Cortex of kidney (tissue), 1 donor: ENCODE results near the gene SERINC4.

Experiments
- DNase-seq: peaks from one replicate; lab custom pipeline; 2025; lab: John Stamatoyannopoulos, UW

The SERINC4 gene

DNA sequence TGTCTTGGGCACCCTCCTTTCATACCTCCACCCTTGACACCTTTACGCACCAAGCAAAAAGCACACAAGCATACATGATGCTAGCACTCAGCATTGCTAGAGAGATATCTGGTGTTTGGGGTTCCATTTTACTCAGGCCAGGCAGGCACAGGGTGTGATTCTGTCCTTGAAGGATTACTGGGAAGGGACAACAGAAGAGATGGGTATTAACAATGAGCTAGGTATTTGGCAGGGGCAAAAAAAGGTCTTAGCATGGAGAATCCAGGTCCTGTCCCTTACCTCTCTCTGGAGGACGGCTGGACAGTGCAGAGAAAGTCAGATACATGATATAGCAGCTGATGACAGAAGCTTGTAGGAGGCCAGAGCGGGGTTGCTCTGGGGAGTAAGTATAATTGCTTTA is 3.5 kb downstream of the SERINC4 start:
- DNase-seq: no peak

- no peak for DNase-seq
Measured at GRCh38 chr15:43795997-43796396, 4.0 kb downstream of the SERINC4 start.

- no peak for DNase-seq
Measured at GRCh38 chr15:43795197-43795596, 4.8 kb downstream of the SERINC4 start.

DNA sequence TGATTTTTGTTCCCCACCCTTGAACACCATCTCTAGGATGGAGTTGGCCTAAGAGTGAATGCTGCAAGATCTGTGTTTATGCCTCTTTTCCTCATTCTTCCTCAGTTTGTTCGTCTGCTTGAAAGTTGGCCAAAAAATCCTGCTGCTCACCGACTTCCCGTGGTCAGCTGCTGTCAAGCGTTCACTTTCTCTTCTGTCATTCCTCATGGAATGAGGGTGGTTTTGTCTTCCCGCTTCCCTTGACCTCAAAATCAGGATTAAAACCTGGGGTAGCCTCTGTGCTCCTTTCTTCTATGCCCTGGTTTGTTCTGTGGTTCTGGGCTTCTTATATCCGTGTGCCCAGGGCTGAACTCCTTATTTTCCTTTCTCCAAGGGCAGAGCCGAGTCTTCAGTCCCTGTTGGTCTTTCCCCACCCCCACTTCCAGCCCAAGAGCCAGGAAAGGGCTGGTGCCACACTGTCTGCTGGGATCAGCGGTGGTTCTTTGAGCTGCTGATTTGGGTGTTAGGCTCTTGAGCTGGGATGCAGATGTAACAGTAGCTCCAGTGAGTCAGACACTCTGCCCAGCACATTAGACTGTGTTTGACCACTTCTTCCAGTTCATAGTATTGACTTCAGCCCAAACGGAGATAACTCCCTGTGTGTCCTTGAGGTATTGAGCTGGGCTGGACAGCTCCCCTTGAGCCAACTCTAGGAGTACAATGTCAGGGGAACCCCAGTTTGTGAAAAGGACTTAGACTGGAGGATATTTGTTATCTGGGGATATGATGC is 5.6 kb downstream of the SERINC4 start:
- no peak for DNase-seq

- DNase-seq: no peak
Measured at GRCh38 chr15:43793647-43794046, 6.4 kb downstream of the SERINC4 start.

DNA sequence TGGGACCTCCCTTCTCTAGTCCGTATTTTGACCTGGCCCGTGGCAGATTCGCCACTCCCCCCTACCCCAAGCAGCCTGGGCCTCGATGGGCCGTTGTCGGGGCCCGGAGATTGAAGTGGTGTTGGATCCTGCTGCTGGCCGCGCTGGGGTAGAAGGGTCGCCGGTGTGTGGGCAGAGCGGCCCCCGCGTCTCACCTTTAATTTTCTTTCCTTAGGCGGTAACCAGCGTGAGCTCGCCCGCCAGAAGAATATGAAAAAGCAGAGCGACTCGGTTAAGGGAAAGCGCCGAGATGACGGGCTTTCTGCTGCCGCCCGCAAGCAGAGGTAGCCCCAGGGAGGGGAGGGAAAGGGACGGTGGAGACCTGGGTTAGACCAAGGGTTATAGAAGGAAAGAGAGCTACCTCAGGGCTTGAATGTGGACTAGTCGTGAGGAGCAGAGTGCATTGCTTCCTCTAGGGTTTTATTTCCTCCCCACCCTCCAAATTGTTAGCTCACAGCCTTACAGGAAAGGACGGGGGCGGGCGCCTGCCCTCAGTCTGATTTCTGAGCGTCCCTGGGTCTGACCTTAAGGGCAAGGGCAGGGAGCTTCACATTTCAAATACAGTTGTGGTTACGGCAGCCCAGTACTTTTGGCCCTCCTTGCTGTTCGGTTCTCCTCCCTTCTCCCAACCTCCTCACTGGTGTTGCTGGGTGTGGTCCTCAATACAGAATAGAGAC is 7.1 kb downstream of the SERINC4 start:
- no peak for DNase-seq

DNA sequence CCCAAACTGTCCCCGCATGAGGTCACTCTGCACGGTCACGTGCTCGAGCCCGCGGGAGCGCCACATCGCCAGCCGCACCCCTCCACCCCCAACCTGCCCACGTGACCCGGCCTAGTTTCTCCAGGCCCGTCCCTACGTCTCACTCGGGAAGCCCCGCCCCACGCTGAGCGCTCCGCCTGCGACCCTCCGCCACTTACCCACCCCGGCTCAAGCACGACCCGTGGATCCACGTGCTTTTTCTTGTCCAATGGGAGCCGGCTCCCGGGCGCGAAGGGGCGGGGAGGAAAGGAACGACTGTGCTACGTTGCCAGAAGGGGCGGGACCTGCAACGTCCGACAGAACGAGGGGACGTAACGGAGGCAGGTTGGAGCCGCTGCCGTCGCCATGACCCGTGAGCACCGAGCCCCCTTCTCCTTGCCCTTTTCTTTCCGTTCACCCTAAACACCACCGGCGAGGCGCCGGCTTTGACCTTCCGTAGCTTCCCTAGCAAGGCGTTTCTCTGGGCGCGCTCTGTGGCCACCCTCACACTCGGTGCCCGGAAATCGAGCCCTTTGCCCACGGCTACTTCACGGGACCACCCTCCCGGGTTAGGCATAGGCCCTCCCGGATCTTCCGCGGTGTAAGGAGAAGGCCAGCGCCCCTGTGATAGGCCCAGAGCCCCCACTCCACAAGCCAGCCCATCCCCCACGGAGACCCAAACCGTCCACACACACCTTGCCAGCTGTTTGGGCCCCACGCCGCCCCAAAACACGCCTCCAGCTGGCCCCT is 7.8 kb downstream of the SERINC4 start, which contains the start of gene SERF2:
Gene SERF2 (plus strand): TSS at position 328 of the 768 bp plus-strand sequence. CDS start 57 bp downstream, at position 385.
- peak; percentile 91 for DNase-seq

DNA sequence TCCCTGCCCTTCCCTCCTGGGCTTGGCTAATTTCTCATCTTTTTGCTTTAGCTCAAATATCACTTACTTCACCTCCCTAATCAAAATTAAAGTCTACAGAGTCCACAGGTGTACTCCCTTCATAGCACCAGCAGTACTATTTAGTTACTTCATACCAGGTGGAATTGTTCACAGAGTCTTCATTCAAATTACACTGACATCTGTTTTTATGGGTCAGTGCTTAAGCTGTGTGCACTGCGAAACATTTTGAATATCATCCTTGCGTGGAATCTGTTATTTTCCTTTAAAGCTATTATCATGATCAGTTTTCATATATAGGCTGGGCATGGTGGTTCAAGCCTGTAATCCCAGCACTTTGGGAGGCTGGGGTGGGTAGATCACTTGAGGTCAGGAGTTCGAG is 10.6 kb downstream of the SERINC4 start:
- no peak for DNase-seq

GRCh38 chr15:43779016-43779415 is 21.0 kb downstream of the SERINC4 start:
- no peak for DNase-seq

DNA sequence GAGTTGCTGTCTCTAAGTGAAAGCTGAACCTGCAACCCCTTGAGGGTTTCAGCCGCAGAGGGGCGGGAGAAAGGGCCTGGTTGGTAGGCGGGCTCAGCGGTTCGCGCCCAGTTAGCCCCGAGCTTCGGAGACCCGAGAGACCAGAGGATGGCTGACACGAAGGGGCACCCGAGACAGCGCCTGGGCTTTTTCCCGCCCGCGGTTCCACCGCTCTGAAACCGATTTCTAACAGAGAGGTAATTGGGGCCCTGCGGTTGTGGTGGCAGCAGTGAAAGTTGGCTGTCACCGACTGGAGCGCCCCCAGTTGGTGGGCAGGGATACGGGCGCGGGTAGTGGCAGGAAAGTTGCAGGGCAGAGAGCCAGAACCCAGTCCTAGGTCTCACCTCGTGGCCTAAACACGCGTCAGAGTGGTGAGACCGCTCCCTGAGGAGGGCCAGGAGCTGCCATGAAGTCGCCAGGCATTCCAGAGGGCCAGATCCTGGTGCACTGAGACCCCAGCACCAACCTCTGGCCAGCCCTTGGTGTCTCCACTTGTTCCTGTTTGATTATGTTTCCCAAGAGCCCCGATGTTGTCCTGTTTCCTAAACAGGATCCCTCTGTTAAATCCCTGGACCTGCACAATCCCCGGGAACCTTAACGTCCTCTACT is 22.6 kb downstream of the SERINC4 start:
- no peak for DNase-seq

DNA sequence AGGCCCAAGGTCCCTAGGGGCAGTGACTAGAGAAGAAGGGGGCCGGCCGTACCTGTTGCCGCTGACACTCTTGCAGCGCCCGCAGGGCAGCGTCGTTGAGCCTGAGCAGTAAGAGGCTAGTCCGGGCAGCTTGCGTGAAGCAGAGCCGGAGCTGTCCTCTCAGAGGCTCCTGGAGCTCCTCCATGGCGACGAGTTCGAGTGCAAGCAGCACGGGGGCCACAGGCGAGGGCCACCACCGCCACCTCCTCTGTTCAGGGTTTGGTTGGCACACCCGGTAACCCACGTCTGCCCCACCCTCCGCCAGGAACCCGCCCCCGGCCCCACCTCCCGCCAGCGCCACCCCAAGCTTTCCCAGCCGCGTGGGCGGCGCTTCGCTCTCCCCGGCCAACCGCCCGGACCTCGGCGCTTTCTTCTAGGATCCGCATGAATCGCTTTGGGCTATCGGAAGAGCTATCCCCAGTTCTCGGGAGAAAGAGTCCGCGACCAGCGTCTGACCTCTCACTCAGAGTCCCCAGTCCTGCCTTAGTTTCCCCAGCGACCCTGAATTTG is 23.2 kb downstream of the SERINC4 start, which contains the start of gene ELL3:
Gene ELL3 (minus strand): TSS at position 249 of the 549 bp plus-strand sequence. CDS start 65 bp downstream, at position 184.
- DNase-seq: peak; percentile 35

DNA sequence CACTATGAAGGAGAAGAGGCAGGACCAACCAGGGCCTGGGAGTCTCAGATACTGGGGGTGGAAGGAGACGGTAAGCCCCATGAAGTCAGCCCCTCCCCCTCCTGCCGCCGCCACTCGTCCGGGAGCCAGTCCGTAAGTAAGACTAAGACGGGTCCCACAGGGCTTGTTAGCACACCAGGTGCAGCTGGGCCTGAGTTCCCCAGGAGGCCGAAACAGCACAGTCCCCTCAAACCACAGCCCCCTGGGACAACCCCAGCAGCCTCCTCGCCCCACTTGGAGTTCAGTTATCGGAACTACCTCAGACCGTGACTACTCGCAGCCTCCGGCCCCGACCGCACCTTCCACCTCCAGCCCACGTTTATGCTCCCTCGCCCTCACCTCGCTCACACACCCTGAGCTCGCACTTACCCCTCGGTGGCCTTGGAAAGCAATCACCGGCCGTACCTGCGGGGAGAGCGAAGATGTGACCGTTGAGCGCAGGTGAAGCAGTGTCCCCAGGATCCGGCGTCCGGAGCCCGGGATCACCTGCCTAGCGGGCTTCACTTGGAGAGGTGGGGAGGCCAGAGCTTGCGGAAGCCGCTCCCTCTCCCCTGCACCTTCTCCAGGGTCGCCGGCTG is 23.8 kb downstream of the SERINC4 start:
- no peak for DNase-seq

DNA sequence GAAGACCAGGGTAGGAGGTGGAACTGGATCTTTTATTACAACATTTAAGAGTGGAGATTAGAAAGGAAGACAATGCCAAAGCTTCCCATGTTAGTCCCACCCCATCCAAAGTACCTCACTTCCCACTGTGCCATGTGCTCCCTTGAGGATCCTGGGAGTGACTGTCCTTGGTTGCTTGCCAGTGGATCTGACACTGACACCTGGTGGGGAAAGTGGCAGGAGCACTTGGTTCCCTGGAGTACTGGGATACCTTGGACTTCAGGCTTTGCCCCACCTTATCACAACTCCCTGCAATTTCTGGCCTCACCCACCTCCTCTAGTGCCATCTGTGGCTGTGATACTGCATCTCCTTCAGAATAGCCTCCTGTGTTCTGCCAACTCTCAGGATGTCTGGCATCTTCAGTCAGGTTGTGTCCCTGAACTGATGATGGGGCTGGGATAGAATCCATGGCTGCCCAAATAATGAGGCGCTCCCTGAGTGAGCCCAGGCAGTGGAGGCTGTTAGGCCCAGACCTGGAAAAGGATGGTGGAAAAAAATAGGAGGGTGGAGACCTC is 24.5 kb downstream of the SERINC4 start:
- DNase-seq: no peak

DNA sequence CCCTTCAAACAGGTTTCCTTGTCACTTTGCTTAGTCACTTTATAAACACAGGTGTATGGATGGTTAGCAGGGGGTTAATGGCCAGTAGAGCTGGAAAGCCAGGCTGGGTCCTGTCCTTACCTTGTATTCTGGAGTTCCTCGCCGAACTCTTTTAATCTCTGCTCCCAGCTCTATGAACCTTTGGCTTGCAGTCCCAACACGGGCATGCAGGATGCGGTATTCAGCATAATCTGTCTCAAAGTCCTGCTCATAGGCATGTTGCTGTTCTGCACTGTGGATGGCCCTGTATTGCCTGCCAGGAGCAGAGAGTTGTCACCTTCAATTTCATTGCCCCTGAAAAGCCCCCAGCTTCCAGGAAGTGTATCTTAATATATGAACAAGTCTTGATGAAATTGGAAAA is 26.0 kb downstream of the SERINC4 start:
- no peak for DNase-seq

DNA sequence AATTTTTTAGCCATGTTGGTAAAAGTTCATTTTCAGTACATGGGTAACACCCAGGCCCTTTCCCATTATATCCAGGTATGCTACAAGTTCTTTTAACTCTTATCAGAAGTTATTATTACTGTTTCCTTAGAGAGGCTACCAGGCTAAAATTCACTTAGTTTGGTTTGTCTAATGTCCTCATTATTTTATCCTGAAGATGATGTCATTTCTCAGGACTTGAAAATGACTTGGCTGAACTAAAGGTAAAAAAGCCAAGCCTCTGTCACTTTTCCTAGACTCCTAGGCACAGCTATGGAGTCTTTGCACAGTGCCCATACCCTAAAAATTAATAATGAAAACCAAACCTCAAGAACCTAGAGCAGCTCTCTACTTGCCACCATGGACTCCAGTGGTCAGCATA is 27.4 kb downstream of the SERINC4 start:
- no peak for DNase-seq

DNA sequence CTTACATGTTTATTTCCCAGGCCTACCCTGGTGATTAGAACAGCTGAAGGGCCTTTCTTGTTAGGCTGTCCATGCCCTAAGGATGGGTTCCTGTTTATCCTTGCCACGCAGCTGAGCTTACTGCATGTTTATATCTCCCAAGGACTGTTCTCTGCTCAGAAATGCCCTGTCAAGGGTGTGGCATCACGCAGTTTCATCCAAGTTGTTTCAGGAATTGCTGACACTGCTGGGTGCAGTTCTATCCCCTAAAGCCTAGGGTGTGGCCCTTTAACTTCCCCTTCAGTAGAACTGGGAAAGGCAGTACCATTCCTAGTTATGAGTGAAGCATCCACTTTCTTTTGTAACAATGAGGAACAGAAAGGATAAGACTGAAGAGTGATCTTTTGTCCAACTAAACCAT is 28.2 kb downstream of the SERINC4 start:
- DNase-seq: no peak

GRCh38 chr15:43769584-43770228 is 30.3 kb downstream of the SERINC4 start:
- no peak for DNase-seq

GRCh38 chr15:43763819-43764446 is 36.1 kb downstream of the SERINC4 start:
- DNase-seq: no peak

GRCh38 chr15:43762824-43763223 is 37.2 kb downstream of the SERINC4 start:
- no peak for DNase-seq

GRCh38 chr15:43751885-43752284 is 48.1 kb downstream of the SERINC4 start:
- DNase-seq: no peak
